Fibroblast of lung (primary cell): ENCODE data around the gene AGAP1. TPM values are rescaled to one million over a fixed set of nuclear protein-coding genes. Genes with fewer than 3 reads are reported as not detected.

Experiments used
- DNase-seq, 2 donors: peaks; one replicate each; pipeline versions ENCODE4 v3.0.0 to v3.0.0-alpha.2; 2010; ENCODE audit warnings: low read depth in 2 of 2
- H2AFZ ChIP-seq: 2 replicates; pipeline ENCODE4 v1.5.1; 2012; ENCODE audit warnings: low read length, control low read depth, inconsistent platforms
- H3K27ac ChIP-seq: 2 replicates; pipeline ENCODE4 v1.5.1; 2011; ENCODE audit warnings: low read length, control low read depth; ENCODE audit not compliant: insufficient read depth
- H3K27me3 ChIP-seq: 2 replicates; pipeline ENCODE4 v1.5.1; 2011; ENCODE audit warnings: mild to moderate bottlenecking, low read length; ENCODE audit not compliant: control insufficient read depth, insufficient read depth
- H3K36me3 ChIP-seq: 2 replicates; pipeline ENCODE4 v1.5.1; 2011; ENCODE audit warnings: low read length; ENCODE audit not compliant: control insufficient read depth, insufficient read depth
- H3K4me1 ChIP-seq: 2 replicates; pipeline ENCODE4 v1.5.1; 2011; ENCODE audit warnings: low read length; ENCODE audit not compliant: control insufficient read depth, insufficient read depth; ENCODE audit errors: extremely low read depth
- H3K4me2 ChIP-seq: 2 replicates; pipeline ENCODE4 v1.5.1; 2011; ENCODE audit warnings: low read length, control low read depth; ENCODE audit not compliant: insufficient read depth; ENCODE audit errors: extremely low read depth
- H3K4me3 ChIP-seq, 4 experiments: fragments of 200-600 bp in 1 of 4; sonication (generic) in 1 of 4; replicated peaks in 1 of 4; 2 replicates each; pipeline ENCODE4 v1.5.1; 2011 to 2016; ENCODE audit warnings: low read length in 4 of 4, low read depth in 3 of 4, mild to moderate bottlenecking in 3 of 4, control low read depth in 2 of 4, inconsistent platforms in 1 of 4, mixed read lengths in 1 of 4; ENCODE audit not compliant: insufficient read depth in 1 of 4; ENCODE audit errors: control extremely low read depth in 1 of 4
- H3K79me2 ChIP-seq: 2 replicates; pipeline ENCODE4 v1.5.1; 2012; ENCODE audit warnings: mild to moderate bottlenecking, low read length, inconsistent platforms; ENCODE audit not compliant: control insufficient read depth, insufficient read depth
- H3K9ac ChIP-seq: 2 replicates; pipeline ENCODE4 v1.5.1; 2011; ENCODE audit warnings: mild to moderate bottlenecking, low read length, control low read depth; ENCODE audit not compliant: insufficient read depth
- H3K9me3 ChIP-seq: 2 replicates; pipeline ENCODE4 v1.5.1; 2012; ENCODE audit warnings: low read depth, low read length; ENCODE audit not compliant: control insufficient read depth, insufficient read depth
- H4K20me1 ChIP-seq: 2 replicates; pipeline ENCODE4 v1.5.1; 2011; ENCODE audit warnings: low read length; ENCODE audit not compliant: control insufficient read depth, insufficient read depth; ENCODE audit errors: extremely low read depth
- EZH2 ChIP-seq: IDR thresholded peaks from 2 replicates; pipeline ENCODE4 v1.5.1; 2012; ENCODE audit warnings: low read length, control low read depth, mild to moderate bottlenecking; ENCODE audit errors: missing control alignments
- polyA plus RNA-seq, 2 donors: library from polyadenylated mRNA; depleted of rRNA in 1 of 2; stranded (reverse) in 1 of 2; unstranded in 1 of 2; fragments of >200 nt; gene quantifications; 2 replicates each; pipeline ENCODE4 v1.2.1, GENCODE V29; 2011 to 2012; ENCODE audit warnings: missing spikeins in 1 of 2
- total RNA-seq: library from RNA; depleted of rRNA; stranded (reverse); fragments of >200 nt; gene quantifications from 2 replicates; pipeline ENCODE4 v1.2.1, GENCODE V29; 2014
- TF ChIP-seq, protein P1 (sequence below), 2 donors: IDR thresholded peaks in 1 of 2; conservative IDR thresholded peaks in 1 of 2; 1 replicate in 1 of 2; 2 replicates in 1 of 2; pipeline ENCODE4 v1.5.1; 2011 to 2012; ENCODE audit warnings: low read length in 2 of 2, control low read depth in 1 of 2, inconsistent platforms in 1 of 2, low read depth in 1 of 2, mild to moderate bottlenecking in 1 of 2

AGAP1 gene
- total and polyA plus RNA-seq, 2 donors (not counting 1 experiment from before 2014, with no cell fraction given), result 10.6 to 14.0 TPM

GRCh38 chr2:235949567-235950472, 456.0 kb downstream of the AGAP1 start:
- TF ChIP-seq, protein P1, sequence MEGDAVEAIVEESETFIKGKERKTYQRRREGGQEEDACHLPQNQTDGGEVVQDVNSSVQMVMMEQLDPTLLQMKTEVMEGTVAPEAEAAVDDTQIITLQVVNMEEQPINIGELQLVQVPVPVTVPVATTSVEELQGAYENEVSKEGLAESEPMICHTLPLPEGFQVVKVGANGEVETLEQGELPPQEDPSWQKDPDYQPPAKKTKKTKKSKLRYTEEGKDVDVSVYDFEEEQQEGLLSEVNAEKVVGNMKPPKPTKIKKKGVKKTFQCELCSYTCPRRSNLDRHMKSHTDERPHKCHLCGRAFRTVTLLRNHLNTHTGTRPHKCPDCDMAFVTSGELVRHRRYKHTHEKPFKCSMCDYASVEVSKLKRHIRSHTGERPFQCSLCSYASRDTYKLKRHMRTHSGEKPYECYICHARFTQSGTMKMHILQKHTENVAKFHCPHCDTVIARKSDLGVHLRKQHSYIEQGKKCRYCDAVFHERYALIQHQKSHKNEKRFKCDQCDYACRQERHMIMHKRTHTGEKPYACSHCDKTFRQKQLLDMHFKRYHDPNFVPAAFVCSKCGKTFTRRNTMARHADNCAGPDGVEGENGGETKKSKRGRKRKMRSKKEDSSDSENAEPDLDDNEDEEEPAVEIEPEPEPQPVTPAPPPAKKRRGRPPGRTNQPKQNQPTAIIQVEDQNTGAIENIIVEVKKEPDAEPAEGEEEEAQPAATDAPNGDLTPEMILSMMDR (conservative IDR thresholded peaks at IDR 0.05 in 1 of 2, IDR thresholded peaks at IDR 0.05 in 1 of 2; ENCODE audit: low read depth in 1 of 2, low read length in 2 of 2), result no peak
- TF ChIP-seq EZH2, result no peak
- H4K20me1 ChIP-seq, result no peaks in the 10 kb centered on the region
- H3K4me3 ChIP-seq, result no peak overlapping the region
- H3K36me3 ChIP-seq, result no peaks in the 10 kb centered on the region
- H2AFZ ChIP-seq, result no peak overlapping the region
- H3K27me3 ChIP-seq, result no peaks in the 10 kb centered on the region
- no peak overlapping the region for H3K9ac ChIP-seq
- H3K4me2 ChIP-seq, result no peak overlapping the region
- DNase-seq, result no peak
- H3K9me3 ChIP-seq, result no peaks in the 10 kb centered on the region
- no peaks in the 10 kb centered on the region for H3K79me2 ChIP-seq
- H3K27ac ChIP-seq, result no peak overlapping the region
- H3K4me1 ChIP-seq, result no peaks in the 10 kb centered on the region

GRCh38 chr2:235950473-235950809, 456.6 kb downstream of the AGAP1 start:
- Histone ChIP-seq H3K4me1 (no peaks in the 10 kb centered on the region), H3K9me3 (no peaks in the 10 kb centered on the region), H3K4me2 (no peak overlapping the region), H3K4me3 (no peak overlapping the region), H3K27ac (no peak overlapping the region), H4K20me1 (no peaks in the 10 kb centered on the region), H3K27me3 (no peaks in the 10 kb centered on the region), H3K9ac (no peak overlapping the region), H3K79me2 (no peaks in the 10 kb centered on the region), H3K36me3 (no peaks in the 10 kb centered on the region), H2AFZ (no peak overlapping the region)
- DNase-seq, result no peak
- TF ChIP-seq, protein P1 (conservative IDR thresholded peaks at IDR 0.05 in 1 of 2, IDR thresholded peaks at IDR 0.05 in 1 of 2; ENCODE audit: low read depth in 1 of 2, low read length in 2 of 2), result no peak
- TF ChIP-seq EZH2, result no peak

- TF ChIP-seq, protein P1 (conservative IDR thresholded peaks at IDR 0.05 in 1 of 2, IDR thresholded peaks at IDR 0.05 in 1 of 2; ENCODE audit: low read depth in 1 of 2, low read length in 2 of 2), result no peak
- TF ChIP-seq EZH2, result no peak
- DNase-seq, result no peak
- Histone ChIP-seq H3K9me3 (no peaks in the 10 kb centered on the region), H4K20me1 (no peaks in the 10 kb centered on the region), H3K27ac (no peak overlapping the region), H3K4me3 (no peak overlapping the region), H3K4me1 (no peaks in the 10 kb centered on the region), H3K9ac (no peak overlapping the region), H3K4me2 (no peak overlapping the region), H2AFZ (no peak overlapping the region), H3K36me3 (no peaks in the 10 kb centered on the region), H3K27me3 (no peaks in the 10 kb centered on the region), H3K79me2 (no peaks in the 10 kb centered on the region)
Measured at GRCh38 chr2:235951493-235951892, 457.6 kb downstream of the AGAP1 start.
